ENCODE data around the gene MT3.
A peak's percentile ranks its signal among the peaks of the same experiment; 100 is the strongest.

The MT3 gene

GRCh38 chr16:56637814-56638750 is 48.8 kb downstream of the MT3 start, which contains the start of gene MT1A:
Gene MT1A, plus strand, starts transcription at chr16:56638666. Its CDS starts 73 bp downstream, at chr16:56638739.
- Mint-ChIP-seq H3K27me3 (ENCODE audit: low read depth) (peaks cover 86% of the 10 kb centered on the region), H3K4me1 (ENCODE audit: low read depth) (peaks cover 24% of the 10 kb centered on the region), H3K27ac (no peak within 1 kb of the TSS), H3K4me3 (peak within 1 kb of the TSS; percentile 77), H3K36me3 (ENCODE audit: low read depth) (peaks cover 3% of the 10 kb centered on the region), H3K9me3 (no peaks in the 10 kb centered on the region)

- Mint-ChIP-seq H3K4me3 (no peak overlapping the region), H3K27ac (no peak overlapping the region), H3K4me1 (ENCODE audit: low read depth) (peaks cover 31% of the 10 kb centered on the region), H3K27me3 (ENCODE audit: low read depth) (peaks cover 82% of the 10 kb centered on the region), H3K36me3 (ENCODE audit: low read depth) (peaks cover 3% of the 10 kb centered on the region), H3K9me3 (no peaks in the 10 kb centered on the region)
Measured at GRCh38 chr16:56639045-56639444, 49.7 kb downstream of the MT3 start.

- Mint-ChIP-seq H3K36me3 (ENCODE audit: low read depth) (no peaks in the 10 kb centered on the region), H3K4me3 (no peak overlapping the region), H3K4me1 (ENCODE audit: low read depth) (peaks cover 29% of the 10 kb centered on the region), H3K27me3 (ENCODE audit: low read depth) (peaks cover 81% of the 10 kb centered on the region), H3K9me3 (no peaks in the 10 kb centered on the region), H3K27ac (no peak overlapping the region)
Measured at GRCh38 chr16:56640076-56640475, 50.7 kb downstream of the MT3 start.

All from T-helper 1 cell treated with Interleukin-12 subunit alpha and Interleukin-12 subunit beta and Interleukin-4 antibody, amounts not matched to agents 30 μg/mL and 1 μg/mL, for 36 hours (primary cell).